Epithelial cell of alveolus of lung (primary cell): ENCODE measurements around the gene SLC16A2. TPM values are rescaled to one million over a fixed set of nuclear protein-coding genes. Genes with fewer than 3 reads are reported as not detected.

Experiments used
- total RNA-seq: library from RNA; depleted of rRNA; stranded (reverse); fragments of >200 nt; gene quantifications from 2 replicates; pipeline ENCODE4 v1.2.1, GENCODE V29; 2015

The SLC16A2 gene
- total RNA-seq, result 11.8 and 17.1 TPM in 2 replicates

GRCh38 chrX:74421036-74421739 is at the start of gene SLC16A2:
Gene SLC16A2, plus strand, starts transcription at chrX:74421493. Its CDS starts 145 bp downstream, at chrX:74421638.

Other genes with a start within 250 kb of the SLC16A2 start
- gene ZCCHC13, start 117.3 kb upstream of the SLC16A2 start, total RNA-seq, result not detected in 2 replicates
- gene RLIM, start 193.1 kb downstream of the SLC16A2 start, total RNA-seq, result 27.8 and 43.3 TPM in 2 replicates